Measurements from ENCODE around the gene TOP1.

The TOP1 gene

DNA sequence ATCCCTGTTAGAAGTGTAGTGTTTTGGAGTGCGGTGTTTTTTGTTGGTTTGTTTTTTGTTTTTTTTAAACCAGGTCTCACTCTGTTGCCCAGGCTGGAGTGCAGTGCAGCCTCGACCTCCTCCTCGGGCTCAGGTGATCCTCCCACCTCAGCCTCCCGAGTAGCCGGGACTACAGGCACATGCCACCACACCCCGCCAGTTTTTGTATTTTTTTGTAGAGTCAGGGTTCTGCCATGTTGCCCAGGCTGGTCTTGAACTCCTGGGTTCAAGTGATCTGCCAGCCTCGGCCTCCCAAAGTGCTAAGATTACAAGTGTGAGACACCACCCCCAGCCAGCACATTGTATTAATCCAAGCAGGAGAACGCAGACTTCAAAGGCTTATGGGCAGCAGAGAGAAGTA lies 1.3 kb upstream of the TOP1 start (continued):
- TF ChIP-seq, protein P1, sequence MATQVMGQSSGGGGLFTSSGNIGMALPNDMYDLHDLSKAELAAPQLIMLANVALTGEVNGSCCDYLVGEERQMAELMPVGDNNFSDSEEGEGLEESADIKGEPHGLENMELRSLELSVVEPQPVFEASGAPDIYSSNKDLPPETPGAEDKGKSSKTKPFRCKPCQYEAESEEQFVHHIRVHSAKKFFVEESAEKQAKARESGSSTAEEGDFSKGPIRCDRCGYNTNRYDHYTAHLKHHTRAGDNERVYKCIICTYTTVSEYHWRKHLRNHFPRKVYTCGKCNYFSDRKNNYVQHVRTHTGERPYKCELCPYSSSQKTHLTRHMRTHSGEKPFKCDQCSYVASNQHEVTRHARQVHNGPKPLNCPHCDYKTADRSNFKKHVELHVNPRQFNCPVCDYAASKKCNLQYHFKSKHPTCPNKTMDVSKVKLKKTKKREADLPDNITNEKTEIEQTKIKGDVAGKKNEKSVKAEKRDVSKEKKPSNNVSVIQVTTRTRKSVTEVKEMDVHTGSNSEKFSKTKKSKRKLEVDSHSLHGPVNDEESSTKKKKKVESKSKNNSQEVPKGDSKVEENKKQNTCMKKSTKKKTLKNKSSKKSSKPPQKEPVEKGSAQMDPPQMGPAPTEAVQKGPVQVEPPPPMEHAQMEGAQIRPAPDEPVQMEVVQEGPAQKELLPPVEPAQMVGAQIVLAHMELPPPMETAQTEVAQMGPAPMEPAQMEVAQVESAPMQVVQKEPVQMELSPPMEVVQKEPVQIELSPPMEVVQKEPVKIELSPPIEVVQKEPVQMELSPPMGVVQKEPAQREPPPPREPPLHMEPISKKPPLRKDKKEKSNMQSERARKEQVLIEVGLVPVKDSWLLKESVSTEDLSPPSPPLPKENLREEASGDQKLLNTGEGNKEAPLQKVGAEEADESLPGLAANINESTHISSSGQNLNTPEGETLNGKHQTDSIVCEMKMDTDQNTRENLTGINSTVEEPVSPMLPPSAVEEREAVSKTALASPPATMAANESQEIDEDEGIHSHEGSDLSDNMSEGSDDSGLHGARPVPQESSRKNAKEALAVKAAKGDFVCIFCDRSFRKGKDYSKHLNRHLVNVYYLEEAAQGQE (tag by site-specific recombination; IDR thresholded peaks at IDR 0.05) = no peak
- TF ChIP-seq ZNF132 (tag by site-specific recombination; IDR thresholded peaks at IDR 0.05; ENCODE audit: borderline replicate concordance) = no peak

DNA sequence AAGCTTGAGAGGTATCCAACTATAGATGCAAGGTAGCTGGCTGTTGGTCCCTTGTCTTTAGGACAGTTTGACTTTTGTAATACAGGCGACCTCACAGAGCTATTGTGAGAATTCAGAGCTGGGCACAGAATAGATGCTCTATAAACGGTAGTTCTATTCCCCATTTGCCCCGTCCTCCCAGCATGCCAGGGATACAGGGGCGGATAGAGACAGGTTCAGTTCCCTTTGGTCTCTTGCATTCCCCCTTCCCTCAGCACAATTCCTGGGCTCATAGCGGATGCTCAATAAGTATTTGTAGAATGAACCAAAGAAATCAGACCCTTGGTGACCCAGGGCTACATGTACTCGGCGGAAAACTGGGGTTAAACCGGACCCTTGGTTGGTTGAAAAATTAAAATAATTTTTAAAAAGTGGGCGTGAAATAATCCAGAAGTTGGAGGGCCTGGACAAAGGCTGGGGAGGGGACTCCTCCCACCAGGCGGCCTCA lies 707 bp upstream of the TOP1 start:
- Histone ChIP-seq H3K27ac (ENCODE audit: extremely low read depth, low read depth, low read length) (no peak overlapping the region; the same call in 1 of the 2 replicates), H3K36me3 (ENCODE audit: control insufficient read depth in 2 of 2, insufficient read depth in 1 of 2, low read length in 2 of 2) (peaks cover 0 to 15% of the 10 kb centered on the region in 2 experiments; a peak in 1 of 3 replicates), H3K4me1 (ENCODE audit: control insufficient read depth, insufficient read depth, low read length) (peaks cover 6% of the 10 kb centered on the region; the same call in 1 of the 2 replicates), H3K4me3 (ENCODE audit: low read depth, low read length) (peak overlapping the region; percentile 24), H3K9me3 (ENCODE audit: control insufficient read depth, insufficient read depth, low read depth, low read length) (no peaks in the 10 kb centered on the region)
- ChIA-PET POLR2A (interaction anchor here (1.1 to 1.4 kb wide), 4 partner anchors 11 to 37 kb away, joined by 3 to 6 read pairs (median 3); no protein-coding TSS in a partner anchor), CTCF (interaction anchor here (1.2 kb wide), 1 partner anchor 10 kb away, joined by 3 read pairs; no protein-coding TSS in a partner anchor)
- TF ChIP-seq HOXD13 (CRISPR knock-in tag; IDR thresholded peaks at IDR 0.05; ENCODE audit: borderline replicate concordance) = no peak
- TF ChIP-seq ZNF747 (tag by site-specific recombination; IDR thresholded peaks at IDR 0.05) = no peak
- TF ChIP-seq ZNF239 (tag by site-specific recombination; IDR thresholded peaks at IDR 0.05) = no peak
- no peak for TF ChIP-seq ZNF19 (tag by site-specific recombination; IDR thresholded peaks at IDR 0.05; ENCODE audit: low read depth)
- TF ChIP-seq ZNF174 (tag by site-specific recombination; IDR thresholded peaks at IDR 0.05) = no peak
- TF ChIP-seq, protein P2, sequence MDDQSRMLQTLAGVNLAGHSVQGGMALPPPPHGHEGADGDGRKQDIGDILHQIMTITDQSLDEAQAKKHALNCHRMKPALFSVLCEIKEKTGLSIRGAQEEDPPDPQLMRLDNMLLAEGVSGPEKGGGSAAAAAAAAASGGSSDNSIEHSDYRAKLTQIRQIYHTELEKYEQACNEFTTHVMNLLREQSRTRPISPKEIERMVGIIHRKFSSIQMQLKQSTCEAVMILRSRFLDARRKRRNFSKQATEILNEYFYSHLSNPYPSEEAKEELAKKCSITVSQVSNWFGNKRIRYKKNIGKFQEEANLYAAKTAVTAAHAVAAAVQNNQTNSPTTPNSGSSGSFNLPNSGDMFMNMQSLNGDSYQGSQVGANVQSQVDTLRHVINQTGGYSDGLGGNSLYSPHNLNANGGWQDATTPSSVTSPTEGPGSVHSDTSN (CRISPR knock-in tag; IDR thresholded peaks at IDR 0.05) = no peak
- no peak for TF ChIP-seq ZNF37A (tag by site-specific recombination; IDR thresholded peaks at IDR 0.05)
- TF ChIP-seq, protein P3, sequence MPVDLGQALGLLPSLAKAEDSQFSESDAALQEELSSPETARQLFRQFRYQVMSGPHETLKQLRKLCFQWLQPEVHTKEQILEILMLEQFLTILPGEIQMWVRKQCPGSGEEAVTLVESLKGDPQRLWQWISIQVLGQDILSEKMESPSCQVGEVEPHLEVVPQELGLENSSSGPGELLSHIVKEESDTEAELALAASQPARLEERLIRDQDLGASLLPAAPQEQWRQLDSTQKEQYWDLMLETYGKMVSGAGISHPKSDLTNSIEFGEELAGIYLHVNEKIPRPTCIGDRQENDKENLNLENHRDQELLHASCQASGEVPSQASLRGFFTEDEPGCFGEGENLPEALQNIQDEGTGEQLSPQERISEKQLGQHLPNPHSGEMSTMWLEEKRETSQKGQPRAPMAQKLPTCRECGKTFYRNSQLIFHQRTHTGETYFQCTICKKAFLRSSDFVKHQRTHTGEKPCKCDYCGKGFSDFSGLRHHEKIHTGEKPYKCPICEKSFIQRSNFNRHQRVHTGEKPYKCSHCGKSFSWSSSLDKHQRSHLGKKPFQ (tag by site-specific recombination; IDR thresholded peaks at IDR 0.05) = no peak
- TF ChIP-seq, protein P4, sequence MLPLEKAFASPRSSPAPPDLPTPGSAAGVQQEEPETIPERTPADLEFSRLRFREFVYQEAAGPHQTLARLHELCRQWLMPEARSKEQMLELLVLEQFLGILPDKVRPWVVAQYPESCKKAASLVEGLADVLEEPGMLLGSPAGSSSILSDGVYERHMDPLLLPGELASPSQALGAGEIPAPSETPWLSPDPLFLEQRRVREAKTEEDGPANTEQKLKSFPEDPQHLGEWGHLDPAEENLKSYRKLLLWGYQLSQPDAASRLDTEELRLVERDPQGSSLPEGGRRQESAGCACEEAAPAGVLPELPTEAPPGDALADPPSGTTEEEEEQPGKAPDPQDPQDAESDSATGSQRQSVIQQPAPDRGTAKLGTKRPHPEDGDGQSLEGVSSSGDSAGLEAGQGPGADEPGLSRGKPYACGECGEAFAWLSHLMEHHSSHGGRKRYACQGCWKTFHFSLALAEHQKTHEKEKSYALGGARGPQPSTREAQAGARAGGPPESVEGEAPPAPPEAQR (tag by site-specific recombination; IDR thresholded peaks at IDR 0.05) = no peak
- TF ChIP-seq ZNF140 (tag by site-specific recombination; IDR thresholded peaks at IDR 0.05) = no peak
- no peak for TF ChIP-seq ZNF157 (tag by site-specific recombination; IDR thresholded peaks at IDR 0.05)
- TF ChIP-seq, protein P5, sequence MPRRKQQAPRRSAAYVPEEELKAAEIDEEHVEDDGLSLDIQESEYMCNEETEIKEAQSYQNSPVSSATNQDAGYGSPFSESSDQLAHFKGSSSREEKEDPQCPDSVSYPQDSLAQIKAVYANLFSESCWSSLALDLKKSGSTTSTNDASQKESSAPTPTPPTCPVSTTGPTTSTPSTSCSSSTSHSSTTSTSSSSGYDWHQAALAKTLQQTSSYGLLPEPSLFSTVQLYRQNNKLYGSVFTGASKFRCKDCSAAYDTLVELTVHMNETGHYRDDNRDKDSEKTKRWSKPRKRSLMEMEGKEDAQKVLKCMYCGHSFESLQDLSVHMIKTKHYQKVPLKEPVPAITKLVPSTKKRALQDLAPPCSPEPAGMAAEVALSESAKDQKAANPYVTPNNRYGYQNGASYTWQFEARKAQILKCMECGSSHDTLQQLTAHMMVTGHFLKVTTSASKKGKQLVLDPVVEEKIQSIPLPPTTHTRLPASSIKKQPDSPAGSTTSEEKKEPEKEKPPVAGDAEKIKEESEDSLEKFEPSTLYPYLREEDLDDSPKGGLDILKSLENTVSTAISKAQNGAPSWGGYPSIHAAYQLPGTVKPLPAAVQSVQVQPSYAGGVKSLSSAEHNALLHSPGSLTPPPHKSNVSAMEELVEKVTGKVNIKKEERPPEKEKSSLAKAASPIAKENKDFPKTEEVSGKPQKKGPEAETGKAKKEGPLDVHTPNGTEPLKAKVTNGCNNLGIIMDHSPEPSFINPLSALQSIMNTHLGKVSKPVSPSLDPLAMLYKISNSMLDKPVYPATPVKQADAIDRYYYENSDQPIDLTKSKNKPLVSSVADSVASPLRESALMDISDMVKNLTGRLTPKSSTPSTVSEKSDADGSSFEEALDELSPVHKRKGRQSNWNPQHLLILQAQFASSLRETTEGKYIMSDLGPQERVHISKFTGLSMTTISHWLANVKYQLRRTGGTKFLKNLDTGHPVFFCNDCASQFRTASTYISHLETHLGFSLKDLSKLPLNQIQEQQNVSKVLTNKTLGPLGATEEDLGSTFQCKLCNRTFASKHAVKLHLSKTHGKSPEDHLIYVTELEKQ (tag by site-specific recombination; IDR thresholded peaks at IDR 0.05; ENCODE audit: borderline replicate concordance) = no peak

Measured in HEK293 (cell line).